DMS114 treated with DMSO at 0.1 percent for 48 hours (cell line): ENCODE results near the gene HMGXB4.

Source experiments
- DNase-seq: peaks from one replicate; lab custom pipeline; 2025; ENCODE audit not compliant: unreplicated experiment; lab: John Stamatoyannopoulos, UW

The HMGXB4 gene

GRCh38 chr22:35310556-35311550 lies 53.6 kb downstream of the HMGXB4 start:
- DNase-seq: no peak

DNA sequence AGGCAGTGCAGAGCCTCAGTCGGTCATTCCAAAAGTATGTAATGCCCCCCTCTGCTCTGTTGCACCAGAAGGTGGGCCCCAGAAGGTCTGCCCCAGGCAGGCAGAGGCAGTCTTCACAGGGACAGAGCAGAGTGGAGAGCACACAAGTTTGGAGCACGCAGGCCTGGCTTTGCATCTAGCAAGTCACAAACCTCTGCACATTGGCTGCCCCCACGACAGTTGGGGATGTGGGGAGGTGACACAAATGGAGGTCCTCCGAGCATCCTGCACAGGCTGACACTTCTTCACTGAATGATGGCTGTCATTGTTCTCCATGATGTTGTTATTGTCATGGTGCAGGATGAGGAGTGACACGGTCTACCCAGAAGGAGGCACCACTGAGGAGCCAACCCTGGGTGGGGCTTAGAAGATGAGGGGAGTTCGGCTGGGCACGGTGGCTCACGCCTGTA lies 54.3 kb downstream of the HMGXB4 start:
- no peak for DNase-seq

- DNase-seq: no peak
Measured at GRCh38 chr22:35312198-35313059, 55.1 kb downstream of the HMGXB4 start.

- DNase-seq: no peak
Measured at GRCh38 chr22:35313311-35314121, 56.2 kb downstream of the HMGXB4 start.

- DNase-seq: no peak
Measured at GRCh38 chr22:35314161-35314942, 57.1 kb downstream of the HMGXB4 start.

DNA sequence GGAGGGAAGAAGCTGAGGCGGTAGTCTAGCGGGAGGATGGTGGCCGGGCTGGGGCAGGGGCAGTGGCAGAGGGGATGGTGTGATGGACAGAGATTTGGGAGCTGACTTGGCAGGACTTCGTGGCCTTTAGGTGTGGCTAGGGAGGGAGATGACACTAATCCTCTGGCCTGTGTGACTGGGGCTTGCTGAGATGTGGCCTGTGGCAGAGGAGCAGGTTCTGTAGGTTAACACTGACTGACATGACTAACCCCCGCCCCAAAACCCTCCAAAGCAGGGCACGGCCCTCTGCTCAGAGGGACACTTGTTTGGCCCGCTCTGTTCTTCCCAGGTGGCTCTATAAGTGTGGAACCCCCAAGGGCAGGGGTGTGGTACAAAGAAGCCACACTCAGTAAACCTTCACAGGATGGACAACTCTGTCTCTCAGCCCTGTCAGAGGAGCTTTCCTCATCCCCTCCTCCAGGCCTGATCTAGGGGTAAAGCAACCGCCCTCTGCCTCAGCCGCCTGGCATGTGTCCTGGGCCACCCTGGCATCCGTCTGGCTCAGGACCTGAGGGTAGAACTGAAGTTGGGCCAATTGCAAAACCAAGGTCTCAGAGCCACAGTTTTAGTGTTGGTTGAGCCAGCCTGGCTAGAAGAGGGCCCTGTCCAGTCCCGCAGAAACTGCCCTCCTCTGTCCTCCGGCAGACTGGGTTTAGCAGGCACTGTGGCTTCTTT lies 58.0 kb downstream of the HMGXB4 start:
- no peak for DNase-seq

GRCh38 chr22:35315855-35316745 lies 58.8 kb downstream of the HMGXB4 start:
- DNase-seq: no peak

DNA sequence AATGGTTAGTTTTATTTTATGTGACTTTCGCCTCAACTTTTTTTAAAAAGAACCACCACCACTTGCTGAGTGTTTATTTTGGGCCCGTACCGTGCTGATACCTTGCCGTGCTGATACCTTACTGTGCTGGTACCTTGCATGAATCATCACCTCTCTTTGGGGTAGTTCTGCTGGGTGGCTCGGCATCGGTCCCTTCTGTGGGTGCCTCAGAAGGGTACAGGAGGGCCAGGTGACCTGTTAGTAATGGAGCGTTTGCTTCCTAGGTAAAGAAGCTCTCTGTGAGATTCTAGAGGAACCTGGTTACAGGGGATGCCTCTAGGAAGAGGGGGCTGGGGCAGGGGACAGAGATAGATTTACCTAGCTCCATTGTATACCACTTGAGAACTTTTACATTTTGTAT lies 59.5 kb downstream of the HMGXB4 start:
- no peak for DNase-seq

GRCh38 chr22:35317680-35318290 lies 60.5 kb downstream of the HMGXB4 start:
- no peak for DNase-seq

DNA sequence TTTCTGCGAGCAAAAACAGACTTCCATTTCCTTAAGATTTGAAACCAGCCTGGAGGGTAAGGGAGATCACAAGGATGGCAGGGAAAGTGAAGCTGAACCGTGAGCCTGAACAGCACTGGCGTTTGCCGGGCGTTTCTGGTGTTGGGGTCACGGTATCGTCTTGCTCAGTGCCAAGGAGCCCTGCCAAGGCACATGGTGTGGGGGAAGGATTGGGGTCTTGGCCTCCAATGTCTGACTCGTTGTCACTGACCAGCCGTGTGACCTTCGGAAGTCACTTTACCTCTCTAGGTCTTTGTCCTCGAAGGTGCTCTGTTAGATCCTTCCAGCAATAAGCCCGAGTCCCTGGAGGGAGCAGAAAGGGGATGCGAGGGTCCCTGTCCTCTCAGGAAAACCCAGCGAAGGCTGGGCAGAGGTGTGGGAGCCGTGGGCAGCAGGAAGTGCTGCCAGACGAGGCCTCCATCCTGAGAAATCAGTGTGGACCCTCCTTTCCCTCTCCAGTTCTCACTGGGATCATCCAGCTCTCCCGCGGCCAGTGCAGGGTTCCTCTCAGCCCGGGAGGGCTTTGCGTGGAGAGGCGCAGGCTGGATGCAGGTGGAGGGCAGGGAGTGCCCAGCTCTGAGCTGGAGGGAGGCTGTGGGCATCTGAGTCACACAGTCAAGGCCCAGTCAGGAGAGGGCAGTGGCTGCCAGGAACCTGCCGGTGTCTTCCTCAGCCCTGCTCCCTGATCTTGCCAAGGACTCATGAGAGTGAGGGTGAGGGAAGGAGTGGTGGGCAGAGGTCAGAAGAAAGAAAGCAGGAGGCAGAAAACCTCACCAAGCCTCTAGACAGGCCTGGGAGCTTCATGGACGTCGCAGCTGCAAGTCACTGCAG lies 61.3 kb downstream of the HMGXB4 start:
- no peak for DNase-seq

GRCh38 chr22:35319244-35319985 lies 62.1 kb downstream of the HMGXB4 start:
- no peak for DNase-seq

DNA sequence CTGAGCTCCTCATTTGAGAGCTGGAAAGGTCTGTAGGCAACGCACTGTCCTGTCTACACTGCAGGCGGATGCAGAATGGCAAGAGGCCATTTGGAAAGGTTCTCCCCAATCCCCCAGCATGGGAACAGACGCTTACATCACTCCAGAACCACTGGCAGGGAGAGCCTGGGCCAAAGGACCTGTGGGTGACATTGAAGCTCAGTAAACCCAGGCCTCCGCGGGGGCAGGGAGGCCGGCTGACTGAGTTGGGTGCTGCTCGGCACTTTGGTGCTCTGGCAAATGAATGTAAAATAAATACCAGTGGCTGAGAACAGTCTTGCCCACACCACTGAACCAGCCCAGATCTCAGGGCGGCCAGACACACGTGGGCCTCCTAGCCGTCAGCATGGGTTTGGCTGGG lies 64.8 kb downstream of the HMGXB4 start:
- DNase-seq: no peak

DNA sequence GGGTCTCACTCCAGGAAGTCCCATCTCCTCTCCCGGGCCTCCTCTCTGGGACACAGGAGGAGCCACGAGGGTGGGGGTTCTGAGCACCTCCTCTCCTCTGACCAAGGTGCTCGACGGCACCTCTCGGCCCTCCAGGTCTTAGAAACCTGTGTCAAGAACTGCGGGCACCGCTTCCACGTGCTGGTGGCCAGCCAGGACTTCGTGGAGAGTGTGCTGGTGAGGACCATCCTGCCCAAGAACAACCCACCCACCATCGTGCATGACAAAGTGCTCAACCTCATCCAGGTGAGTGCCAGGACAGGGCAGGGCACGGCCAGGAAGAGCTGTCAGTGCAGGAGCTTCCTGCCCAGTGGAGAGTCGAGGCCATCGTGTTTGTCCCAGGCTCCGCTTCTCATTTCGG lies 65.6 kb downstream of the HMGXB4 start:
- no peak for DNase-seq

DNA sequence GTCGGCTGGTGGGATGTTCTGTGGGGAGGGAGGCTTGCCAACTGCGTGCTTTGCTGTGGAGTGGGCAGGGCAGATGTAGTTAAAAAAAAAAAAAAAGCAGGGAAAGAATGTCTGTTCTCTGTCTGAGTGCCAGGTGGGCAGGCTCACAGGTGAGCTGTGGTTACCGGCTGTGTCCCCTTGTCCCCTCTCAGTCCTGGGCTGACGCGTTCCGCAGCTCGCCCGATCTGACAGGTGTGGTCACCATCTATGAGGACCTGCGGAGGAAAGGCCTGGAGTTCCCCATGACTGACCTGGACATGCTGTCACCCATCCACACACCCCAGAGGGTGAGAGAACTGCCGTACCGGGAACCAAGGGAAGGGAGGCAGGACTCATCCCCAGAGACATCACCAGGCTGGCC lies 66.0 kb downstream of the HMGXB4 start:
- DNase-seq: no peak

DNA sequence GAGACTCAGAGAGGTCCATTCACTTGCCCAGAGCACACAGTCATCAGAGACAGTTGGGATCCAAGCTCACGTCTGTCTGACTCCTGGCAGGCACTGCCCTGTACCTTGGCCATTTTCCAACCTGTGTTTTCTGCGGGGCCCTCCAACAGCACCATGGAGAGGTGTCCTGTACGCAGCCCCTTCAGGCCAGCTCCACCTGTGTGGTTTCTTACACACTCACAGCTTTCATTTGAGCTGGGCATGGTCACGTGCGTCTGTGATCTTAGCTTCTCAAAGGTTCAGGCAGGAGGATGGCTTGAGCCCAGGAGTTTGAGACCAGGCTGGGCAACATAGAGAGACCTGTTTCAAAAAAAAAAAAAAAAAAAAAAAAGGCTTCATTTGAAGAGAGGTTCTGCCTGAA lies 66.8 kb downstream of the HMGXB4 start:
- DNase-seq: no peak

DNA sequence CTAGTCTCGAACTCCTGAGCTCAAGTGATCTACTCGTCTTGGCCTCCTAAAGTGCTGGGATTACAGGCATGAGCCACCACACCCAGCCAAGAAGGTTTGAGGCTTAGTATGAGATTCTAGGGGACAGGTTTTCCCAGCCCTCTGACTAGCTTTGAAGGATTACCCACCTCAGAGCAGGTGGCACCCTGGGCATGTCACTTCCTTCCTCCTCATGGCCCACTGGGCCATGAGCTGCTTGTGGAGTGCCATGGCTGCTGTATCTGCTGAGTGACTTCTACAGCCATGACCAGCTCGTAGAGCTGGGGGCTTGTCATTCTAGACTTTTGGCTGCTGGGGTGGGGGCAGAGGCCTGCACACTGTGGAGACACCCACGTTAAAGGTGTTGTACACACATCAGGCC lies 67.5 kb downstream of the HMGXB4 start:
- no peak for DNase-seq
